Activated naive CD4-positive, alpha-beta T cell treated with anti-CD3 and anti-CD28 coated beads, Interleukin-2, amount 10 ng/mL, durations not matched to agents 7 days and 5 days (primary cell): Measurements from ENCODE around the gene OTOG.

ENCODE experiments used
- CTCF ChIA-PET: fragments of 350-600 bp; sonication (Branson Sonifier 250); formaldehyde crosslinking; loops from one replicate; lab custom pipeline; 2021; ENCODE audit warnings: antibody characterized with exemption; lab: Charles Lee
- DNase-seq: peaks from one replicate; pipeline ENCODE4 v3.0.0-alpha.2; 2020
- H3K27ac Mint-ChIP-seq: one replicate; pipeline ENCODE4 v1.8.0; 2021; ENCODE audit warnings: mild to moderate bottlenecking, moderate library complexity, mixed read lengths
- H3K27me3 Mint-ChIP-seq: one replicate; pipeline ENCODE4 v1.8.0; 2021; ENCODE audit warnings: mild to moderate bottlenecking, mixed read lengths
- H3K36me3 Mint-ChIP-seq: one replicate; pipeline ENCODE4 v1.8.0; 2021; ENCODE audit warnings: mixed read lengths
- H3K4me1 Mint-ChIP-seq: one replicate; pipeline ENCODE4 v1.8.0; 2021; ENCODE audit warnings: mixed read lengths
- H3K4me3 Mint-ChIP-seq: one replicate; pipeline ENCODE4 v1.8.0; 2021; ENCODE audit warnings: mild to moderate bottlenecking, moderate library complexity, mixed read lengths
- H3K9me3 Mint-ChIP-seq: one replicate; pipeline ENCODE4 v1.8.0; 2021; ENCODE audit warnings: mixed read lengths

The OTOG gene

GRCh38 chr11:17510507-17511206 is 36.4 kb upstream of the OTOG start:
- no peaks in the 10 kb centered on the region for H3K36me3 Mint-ChIP-seq
- no peak overlapping the region for H3K4me3 Mint-ChIP-seq
- peaks cover 53% of the 10 kb centered on the region for H3K27me3 Mint-ChIP-seq
- CTCF ChIA-PET: interaction anchor here (1.4 kb wide), 1 partner anchor 127 kb away, joined by 4 read pairs; no protein-coding TSS in a partner anchor
- no peak overlapping the region for H3K27ac Mint-ChIP-seq
- DNase-seq: no peak
- no peaks in the 10 kb centered on the region for H3K9me3 Mint-ChIP-seq
- H3K4me1 Mint-ChIP-seq: no peaks in the 10 kb centered on the region

- no peaks in the 10 kb centered on the region for H3K4me1 Mint-ChIP-seq
- H3K27me3 Mint-ChIP-seq: peaks cover 48% of the 10 kb centered on the region
- no peaks in the 10 kb centered on the region for H3K9me3 Mint-ChIP-seq
- H3K36me3 Mint-ChIP-seq: no peaks in the 10 kb centered on the region
- DNase-seq: no peak
- H3K4me3 Mint-ChIP-seq: no peak overlapping the region
- no peak overlapping the region for H3K27ac Mint-ChIP-seq
- CTCF ChIA-PET: interaction anchor here (1.4 to 2.5 kb wide), 2 partner anchors 16 to 128 kb away, joined by 4 to 10 read pairs; no protein-coding TSS in a partner anchor
Observed at GRCh38 chr11:17511571-17511970, 35.5 kb upstream of the OTOG start.

- Mint-ChIP-seq H3K4me3 (no peak overlapping the region), H3K36me3 (no peaks in the 10 kb centered on the region), H3K9me3 (no peaks in the 10 kb centered on the region), H3K4me1 (no peaks in the 10 kb centered on the region), H3K27ac (no peak overlapping the region), H3K27me3 (peaks cover 51% of the 10 kb centered on the region)
- CTCF ChIA-PET: interaction anchor here (1.4 to 2.5 kb wide), 2 partner anchors 15 to 128 kb away, joined by 4 to 10 read pairs; no protein-coding TSS in a partner anchor
- no peak for DNase-seq
Observed at GRCh38 chr11:17512101-17512500, 35.0 kb upstream of the OTOG start.

GRCh38 chr11:17513853-17514252 is 33.2 kb upstream of the OTOG start:
- no peaks in the 10 kb centered on the region for H3K4me1 Mint-ChIP-seq
- no peak overlapping the region for H3K4me3 Mint-ChIP-seq
- CTCF ChIA-PET: interaction anchor here (1.5 to 2.5 kb wide), 3 partner anchors 14 to 129 kb away, joined by 6 to 10 read pairs (median 7); no protein-coding TSS in a partner anchor
- no peaks in the 10 kb centered on the region for H3K36me3 Mint-ChIP-seq
- peaks cover 56% of the 10 kb centered on the region for H3K27me3 Mint-ChIP-seq
- no peak for DNase-seq
- H3K9me3 Mint-ChIP-seq: no peaks in the 10 kb centered on the region
- H3K27ac Mint-ChIP-seq: no peak overlapping the region

- Mint-ChIP-seq H3K4me1 (no peaks in the 10 kb centered on the region), H3K9me3 (no peaks in the 10 kb centered on the region), H3K4me3 (no peak overlapping the region), H3K36me3 (no peaks in the 10 kb centered on the region), H3K27ac (no peak overlapping the region), H3K27me3 (peaks cover 54% of the 10 kb centered on the region)
- no peak for DNase-seq
- CTCF ChIA-PET: interaction anchor here (0.6 to 2.0 kb wide), 3 partner anchors 13 to 130 kb away, joined by 3 to 7 read pairs (median 6); no protein-coding TSS in a partner anchor
Observed at GRCh38 chr11:17514476-17514875, 32.6 kb upstream of the OTOG start.

- DNase-seq: no peak
- CTCF ChIA-PET: interaction anchor here (2.0 kb wide), 1 partner anchor 12 kb away, joined by 6 read pairs; no protein-coding TSS in a partner anchor
- peaks cover 47% of the 10 kb centered on the region for H3K27me3 Mint-ChIP-seq
- no peaks in the 10 kb centered on the region for H3K4me1 Mint-ChIP-seq
- no peaks in the 10 kb centered on the region for H3K9me3 Mint-ChIP-seq
- H3K4me3 Mint-ChIP-seq: no peak overlapping the region
- no peaks in the 10 kb centered on the region for H3K36me3 Mint-ChIP-seq
- no peak overlapping the region for H3K27ac Mint-ChIP-seq
Observed at GRCh38 chr11:17515443-17516176, 31.4 kb upstream of the OTOG start.

- no peaks in the 10 kb centered on the region for H3K4me1 Mint-ChIP-seq
- no peaks in the 10 kb centered on the region for H3K36me3 Mint-ChIP-seq
- no peak overlapping the region for H3K27ac Mint-ChIP-seq
- no peak overlapping the region for H3K4me3 Mint-ChIP-seq
- peaks cover 41% of the 10 kb centered on the region for H3K27me3 Mint-ChIP-seq
- CTCF ChIA-PET: interaction anchor here (1.1 to 3.8 kb wide), 4 partner anchors 9 to 130 kb away, joined by 3 to 26 read pairs (median 5); no protein-coding TSS in a partner anchor
- no peak for DNase-seq
- no peaks in the 10 kb centered on the region for H3K9me3 Mint-ChIP-seq
Observed at GRCh38 chr11:17516551-17517150, 30.4 kb upstream of the OTOG start.

GRCh38 chr11:17517186-17517585 is 29.9 kb upstream of the OTOG start:
- no peak overlapping the region for H3K4me3 Mint-ChIP-seq
- no peak overlapping the region for H3K27ac Mint-ChIP-seq
- no peaks in the 10 kb centered on the region for H3K9me3 Mint-ChIP-seq
- H3K4me1 Mint-ChIP-seq: no peaks in the 10 kb centered on the region
- CTCF ChIA-PET: interaction anchor here (1.0 to 3.8 kb wide), 6 partner anchors 8 to 163 kb away, joined by 3 to 26 read pairs (median 4); no protein-coding TSS in a partner anchor
- H3K27me3 Mint-ChIP-seq: peaks cover 35% of the 10 kb centered on the region
- no peaks in the 10 kb centered on the region for H3K36me3 Mint-ChIP-seq
- no peak for DNase-seq

GRCh38 chr11:17518366-17518765 is 28.7 kb upstream of the OTOG start:
- DNase-seq: no peak
- no peak overlapping the region for H3K27ac Mint-ChIP-seq
- H3K4me3 Mint-ChIP-seq: no peak overlapping the region
- no peaks in the 10 kb centered on the region for H3K4me1 Mint-ChIP-seq
- CTCF ChIA-PET: interaction anchor here (1.0 to 3.8 kb wide), 4 partner anchors 10 to 164 kb away, joined by 3 to 26 read pairs (median 3); no protein-coding TSS in a partner anchor
- H3K36me3 Mint-ChIP-seq: no peaks in the 10 kb centered on the region
- no peaks in the 10 kb centered on the region for H3K9me3 Mint-ChIP-seq
- peaks cover 27% of the 10 kb centered on the region for H3K27me3 Mint-ChIP-seq

- no peak overlapping the region for H3K4me3 Mint-ChIP-seq
- no peaks in the 10 kb centered on the region for H3K4me1 Mint-ChIP-seq
- peaks cover 20% of the 10 kb centered on the region for H3K27me3 Mint-ChIP-seq
- CTCF ChIA-PET: interaction anchor here (1.1 to 3.8 kb wide), 3 partner anchors 9 to 290 kb away, joined by 3 to 26 read pairs (median 3); no protein-coding TSS in a partner anchor
- peak overlapping the region; percentile 17 for H3K27ac Mint-ChIP-seq
- H3K9me3 Mint-ChIP-seq: no peaks in the 10 kb centered on the region
- DNase-seq: no peak
- H3K36me3 Mint-ChIP-seq: no peaks in the 10 kb centered on the region
Observed at GRCh38 chr11:17519061-17519885, 27.8 kb upstream of the OTOG start.

- Mint-ChIP-seq H3K27me3 (peaks cover 20% of the 10 kb centered on the region), H3K9me3 (no peaks in the 10 kb centered on the region), H3K4me3 (no peak overlapping the region), H3K27ac (no peak overlapping the region), H3K36me3 (no peaks in the 10 kb centered on the region), H3K4me1 (no peaks in the 10 kb centered on the region)
- CTCF ChIA-PET: interaction anchor here (1.0 to 1.5 kb wide), 2 partner anchors 136 to 137 kb away, joined by 3 to 5 read pairs; no protein-coding TSS in a partner anchor
- no peak for DNase-seq
Observed at GRCh38 chr11:17521106-17521900, 25.8 kb upstream of the OTOG start.

GRCh38 chr11:17522655-17523054 is 24.4 kb upstream of the OTOG start:
- Mint-ChIP-seq H3K4me3 (no peak overlapping the region), H3K27me3 (peaks cover 6% of the 10 kb centered on the region), H3K9me3 (no peaks in the 10 kb centered on the region), H3K36me3 (no peaks in the 10 kb centered on the region), H3K27ac (no peak overlapping the region), H3K4me1 (no peaks in the 10 kb centered on the region)
- DNase-seq: no peak
- CTCF ChIA-PET: interaction anchor here (1.4 to 2.1 kb wide), 4 partner anchors 9 to 140 kb away, joined by 3 to 8 read pairs (median 4); no protein-coding TSS in a partner anchor
